Activated T-cell treated with anti-CD3 and anti-CD28 coated beads for 4 hours (primary cell): Measurements from ENCODE around the gene SNX24.
"Not testable (repeated sequence)": the region's sequence is repeated elsewhere in the genome, so short reads cannot be mapped to it uniquely, and the experiment has no call there.

ENCODE experiments used
- DNase-seq: peaks from one replicate; pipeline ENCODE4 v3.0.0-alpha.2; 2020

SNX24 gene

GRCh38 chr5:122971333-122971732, 125.9 kb downstream of the SNX24 start:
- no peak for DNase-seq

- DNase-seq: no peak
Observed at GRCh38 chr5:122972877-122973276, 127.5 kb downstream of the SNX24 start.

GRCh38 chr5:122973759-122974158, 128.3 kb downstream of the SNX24 start:
- DNase-seq: not testable (repeated sequence)

- DNase-seq: not testable (repeated sequence)
Observed at GRCh38 chr5:122974251-122974650, 128.8 kb downstream of the SNX24 start.

- DNase-seq: no peak
Observed at GRCh38 chr5:122977319-122977718, 131.9 kb downstream of the SNX24 start.

- no peak for DNase-seq
Observed at GRCh38 chr5:122978068-122978467, 132.7 kb downstream of the SNX24 start.

GRCh38 chr5:122978644-122979297, 133.4 kb downstream of the SNX24 start:
- no peak for DNase-seq

- no peak for DNase-seq
Observed at GRCh38 chr5:122981846-122982245, 136.4 kb downstream of the SNX24 start.

- DNase-seq: no peak
Observed at GRCh38 chr5:122982376-122982775, 137.0 kb downstream of the SNX24 start.

- no peak for DNase-seq
Observed at GRCh38 chr5:122984425-122984824, 139.0 kb downstream of the SNX24 start.

GRCh38 chr5:122985006-122985700, 139.7 kb downstream of the SNX24 start:
- no peak for DNase-seq

- DNase-seq: no peak
Observed at GRCh38 chr5:122985954-122986721, 140.7 kb downstream of the SNX24 start.

GRCh38 chr5:122996091-122996490, 150.7 kb downstream of the SNX24 start:
- no peak for DNase-seq

GRCh38 chr5:122997294-122997693, 151.9 kb downstream of the SNX24 start:
- no peak for DNase-seq

GRCh38 chr5:122999947-123000563, 154.6 kb downstream of the SNX24 start:
- no peak for DNase-seq

- DNase-seq: no peak
Observed at GRCh38 chr5:123000731-123001130, 155.3 kb downstream of the SNX24 start.

- DNase-seq: no peak
Observed at GRCh38 chr5:123001808-123002207, 156.4 kb downstream of the SNX24 start.

- DNase-seq: no peak
Observed at GRCh38 chr5:123007182-123007581, 161.8 kb downstream of the SNX24 start.

GRCh38 chr5:123007754-123008153, 162.3 kb downstream of the SNX24 start:
- no peak for DNase-seq

- no peak for DNase-seq
Observed at GRCh38 chr5:123012321-123012720, 166.9 kb downstream of the SNX24 start.

GRCh38 chr5:123014689-123015088, 169.3 kb downstream of the SNX24 start:
- no peak for DNase-seq

- no peak for DNase-seq
Observed at GRCh38 chr5:123028222-123028621, 182.8 kb downstream of the SNX24 start.

GRCh38 chr5:123033157-123033671, 187.8 kb downstream of the SNX24 start:
- no peak for DNase-seq
